NCI-H446 treated with DMSO at 0.1 percent for 48 hours (cell line): Measurements from ENCODE around the gene RYR2.

Experiments
- DNase-seq: peaks from one replicate; lab custom pipeline; 2025; lab: John Stamatoyannopoulos, UW

Gene RYR2

DNA sequence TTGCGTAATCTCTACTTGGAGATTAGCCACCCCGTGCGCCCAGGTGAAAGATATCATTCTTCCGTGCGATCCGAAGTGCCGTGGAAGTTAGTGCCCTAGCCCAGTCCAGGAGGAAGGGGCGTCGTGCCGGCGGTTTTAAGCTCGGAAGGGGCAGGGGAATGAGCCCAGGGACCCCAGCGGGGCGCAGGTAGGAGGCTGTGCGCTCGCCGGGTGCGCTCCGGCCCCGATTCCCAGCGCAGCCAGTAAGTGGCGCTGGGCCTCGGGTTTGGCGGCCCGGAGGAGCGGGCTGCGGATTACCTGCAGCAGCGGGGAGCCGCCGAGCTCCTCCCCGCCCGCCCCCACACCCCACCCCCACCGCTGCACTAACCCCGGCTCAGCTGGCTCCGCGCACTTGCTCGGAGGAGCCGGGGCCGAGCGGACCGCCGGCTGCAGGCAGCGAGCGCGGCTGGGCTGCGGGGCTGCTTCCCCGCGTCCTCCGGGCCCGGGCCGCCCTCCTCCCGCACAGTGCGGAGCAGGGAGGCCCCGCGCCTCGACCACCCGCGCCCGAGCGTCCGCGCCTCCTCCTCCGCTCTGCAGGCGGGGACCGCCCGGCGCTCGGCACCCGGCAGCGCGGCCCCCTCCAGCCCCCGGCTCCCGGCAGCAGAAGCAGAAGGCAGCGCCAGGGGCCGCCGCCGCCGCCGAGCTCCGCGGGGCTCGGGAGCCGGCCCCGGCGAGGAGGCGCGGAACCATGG, at the start of gene RYR2:
Gene RYR2 (plus strand): TSS at position 390 of the 731 bp plus-strand sequence. CDS start 338 bp downstream, at position 728.
- DNase-seq: no peak

DNA sequence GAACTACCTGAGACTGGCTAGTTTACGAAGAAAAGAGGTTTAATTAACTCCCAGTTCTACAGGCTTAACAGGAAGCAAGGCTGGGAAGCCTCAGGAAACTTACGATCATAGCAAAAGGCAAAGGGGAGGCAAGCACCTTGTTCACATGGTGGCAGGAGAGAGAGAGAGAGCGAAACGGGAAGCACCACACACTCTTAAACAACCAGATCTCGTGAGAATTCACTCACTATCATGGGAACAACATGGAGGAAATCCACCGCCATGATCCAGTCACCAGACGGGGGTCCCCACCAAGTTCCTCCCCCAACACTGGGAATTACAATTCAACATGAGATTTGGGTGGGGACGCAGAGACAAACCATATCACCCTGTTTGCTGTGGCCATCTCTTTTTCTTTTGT, 49.5 kb upstream of the RYR2 start:
- DNase-seq: no peak

DNA sequence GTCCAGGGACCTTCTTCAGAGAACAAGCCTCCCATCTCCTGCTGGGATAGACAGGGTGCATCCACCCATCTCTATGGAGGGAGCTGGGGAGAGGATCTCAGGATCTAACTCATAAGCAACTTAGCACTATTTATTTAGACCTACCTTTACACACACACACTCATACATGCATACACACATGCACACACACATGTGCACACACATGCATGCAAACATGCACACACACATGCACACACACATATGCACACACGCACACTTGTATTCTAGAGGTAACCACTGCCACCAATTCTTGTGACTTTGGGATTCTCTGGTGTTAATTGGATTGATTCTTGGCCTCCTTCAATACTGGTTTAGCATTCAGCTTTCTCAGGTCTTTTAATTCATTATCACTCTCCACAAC, 47.5 kb upstream of the RYR2 start:
- no peak for DNase-seq

DNA sequence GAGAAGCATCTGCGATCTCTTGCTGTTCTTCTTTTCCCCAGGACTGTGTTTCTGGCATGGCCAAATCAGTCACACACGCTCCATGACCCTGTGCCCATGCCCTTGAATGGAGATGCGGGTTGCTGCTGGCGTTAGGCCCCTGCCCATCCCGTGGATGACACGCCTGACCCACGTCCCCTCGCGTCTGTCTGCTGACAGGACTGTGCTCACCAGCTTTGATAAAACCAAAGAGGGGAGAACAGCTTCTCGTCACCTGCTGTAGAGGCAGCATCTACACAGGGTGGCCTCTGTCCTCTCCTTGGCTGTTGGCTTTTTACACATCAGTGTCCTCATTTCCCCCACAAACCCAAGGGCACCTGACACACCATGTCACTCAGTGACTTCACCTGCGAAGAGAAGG, 44.6 kb upstream of the RYR2 start:
- DNase-seq: no peak

DNA sequence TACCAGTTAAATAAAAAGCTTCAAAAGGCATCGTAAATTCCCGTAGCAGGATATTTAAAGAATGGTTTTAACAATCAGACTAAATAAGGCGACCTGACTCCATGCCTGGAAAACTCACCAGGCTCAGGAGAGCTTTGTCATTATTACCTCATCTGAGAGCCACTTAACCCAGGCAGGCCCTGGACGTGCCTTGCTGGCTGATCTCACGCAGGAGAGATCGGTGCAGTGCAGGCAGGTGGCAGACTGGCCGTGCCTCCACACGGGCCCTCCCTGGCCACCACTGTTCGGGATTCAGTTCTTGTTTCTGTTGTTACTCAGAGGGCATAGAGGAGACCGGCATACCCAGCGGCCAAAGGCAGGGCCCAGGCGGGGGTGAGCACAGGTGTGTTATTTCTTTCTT, 44.1 kb upstream of the RYR2 start:
- no peak for DNase-seq

DNA sequence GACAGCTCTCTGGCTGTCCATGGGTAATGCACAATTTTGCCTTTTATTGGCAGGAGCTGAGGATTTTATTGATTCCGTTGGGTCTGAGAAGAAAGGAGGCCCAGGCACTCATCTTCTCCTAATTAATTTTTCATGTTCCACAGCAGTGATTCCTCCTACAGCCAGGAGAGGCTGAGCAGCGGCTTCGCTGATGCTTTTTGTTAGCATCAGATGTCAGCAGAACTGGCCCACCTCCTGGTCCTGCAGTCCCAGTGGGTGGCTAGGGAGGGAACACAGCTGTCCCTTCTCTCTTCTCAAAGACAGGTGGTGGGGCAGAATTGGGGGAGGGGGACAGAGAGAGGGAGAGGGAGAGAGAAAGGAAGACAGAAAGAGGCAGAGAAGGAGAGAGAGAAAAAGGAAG, 43.4 kb upstream of the RYR2 start:
- DNase-seq: no peak

DNA sequence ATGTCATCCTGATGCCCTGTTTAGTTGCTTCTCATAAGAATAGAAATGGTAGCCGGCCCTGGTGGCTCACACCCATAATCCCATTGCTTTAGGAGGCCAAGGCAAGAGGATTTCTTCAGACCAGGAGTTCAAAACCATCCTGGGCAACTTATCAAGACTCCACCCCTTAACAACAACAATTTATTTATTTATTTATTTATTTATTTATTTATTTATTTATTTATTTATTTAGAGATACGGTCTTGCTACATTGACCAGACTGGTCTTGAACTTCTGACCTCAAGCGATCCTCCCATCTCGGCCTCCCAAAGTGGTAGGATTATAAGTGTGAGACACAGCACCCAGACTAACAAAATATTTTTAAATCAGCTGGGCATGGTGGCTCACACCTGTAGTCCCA, 41.8 kb upstream of the RYR2 start:
- no peak for DNase-seq

GRCh38 chr1:237003516-237003915, 38.5 kb upstream of the RYR2 start:
- DNase-seq: no peak

DNA sequence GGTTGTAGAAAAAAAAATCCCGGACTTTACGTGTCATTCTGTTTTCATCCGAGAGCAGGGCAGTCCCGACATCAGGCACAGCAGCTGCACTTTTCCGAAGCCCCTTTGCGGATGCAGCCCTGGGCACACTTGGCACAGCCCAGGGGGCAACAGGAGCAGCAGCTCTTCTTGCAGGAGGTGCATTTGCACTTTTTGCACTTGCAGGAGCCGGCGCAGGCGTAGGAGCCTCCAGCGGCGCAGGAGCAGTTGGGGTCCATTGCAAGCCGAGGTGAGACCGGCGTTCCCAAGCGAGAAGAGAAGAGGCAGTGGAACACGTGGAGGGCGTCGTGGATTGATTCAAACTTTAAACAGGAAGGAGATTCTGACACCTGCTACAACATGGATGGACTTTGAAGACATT, 37.9 kb upstream of the RYR2 start, which contains the start of gene MT1HL1:
Gene MT1HL1 (minus strand): TSS at position 326 of the 400 bp plus-strand sequence. CDS start 69 bp downstream, at position 257.
- no peak for DNase-seq

GRCh38 chr1:237005674-237006073, 36.3 kb upstream of the RYR2 start:
- no peak for DNase-seq

DNA sequence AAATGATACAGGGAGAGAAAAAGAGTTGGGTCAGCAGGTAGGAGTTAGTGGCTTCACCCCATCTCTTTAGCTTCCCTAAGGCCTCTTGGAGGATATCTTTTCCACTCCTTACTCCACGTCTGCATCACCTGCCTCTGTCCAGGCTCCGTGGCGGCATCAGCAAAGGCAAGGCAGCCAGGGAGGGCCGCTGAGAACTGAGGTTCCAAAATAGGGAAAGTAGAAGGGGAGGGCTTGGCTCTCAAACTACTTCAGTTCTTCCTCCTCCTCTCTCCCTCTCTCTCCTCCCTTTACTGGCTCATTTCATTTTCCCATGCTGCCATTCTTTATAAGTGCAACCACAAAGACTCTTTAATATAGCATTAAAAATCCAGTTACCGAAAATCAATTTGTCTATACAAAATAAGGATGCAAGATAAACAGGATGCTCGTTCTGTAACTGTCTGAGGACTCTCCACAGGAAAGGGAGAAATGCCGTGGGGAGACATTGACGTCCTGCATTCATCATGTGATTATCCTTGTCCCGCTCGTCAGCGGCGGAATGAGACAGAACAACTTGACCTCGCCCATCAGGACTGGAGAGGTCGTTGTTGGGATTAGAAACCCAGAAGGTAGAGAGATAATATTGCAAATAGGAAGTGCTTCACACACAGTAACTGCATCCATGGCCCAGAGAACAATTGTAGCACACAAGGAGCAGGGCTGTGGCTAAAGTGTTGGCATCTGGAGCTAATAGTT, 34.7 kb upstream of the RYR2 start:
- DNase-seq: no peak

GRCh38 chr1:237009611-237010010, 32.4 kb upstream of the RYR2 start:
- no peak for DNase-seq

DNA sequence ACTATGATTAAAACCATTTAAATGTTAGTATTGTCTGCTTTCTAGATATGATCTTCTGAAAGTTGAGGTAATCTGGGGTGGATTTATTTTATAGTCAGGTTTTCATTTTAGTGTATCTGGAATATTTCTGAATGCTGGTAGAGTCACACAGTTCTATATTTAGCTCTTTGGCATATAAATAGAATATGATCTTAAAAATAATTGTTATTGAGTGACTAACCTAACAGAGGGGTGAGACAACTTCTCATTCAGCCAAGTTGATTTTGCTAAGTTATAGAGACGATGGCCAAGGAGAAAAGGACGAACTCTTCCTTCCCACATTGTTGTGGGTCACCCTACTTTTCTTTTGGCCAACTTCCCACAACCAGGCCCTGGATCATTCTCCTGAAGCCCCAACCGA, 30.6 kb upstream of the RYR2 start:
- DNase-seq: no peak

- no peak for DNase-seq
Measured at GRCh38 chr1:237012361-237012760, 29.6 kb upstream of the RYR2 start.

DNA sequence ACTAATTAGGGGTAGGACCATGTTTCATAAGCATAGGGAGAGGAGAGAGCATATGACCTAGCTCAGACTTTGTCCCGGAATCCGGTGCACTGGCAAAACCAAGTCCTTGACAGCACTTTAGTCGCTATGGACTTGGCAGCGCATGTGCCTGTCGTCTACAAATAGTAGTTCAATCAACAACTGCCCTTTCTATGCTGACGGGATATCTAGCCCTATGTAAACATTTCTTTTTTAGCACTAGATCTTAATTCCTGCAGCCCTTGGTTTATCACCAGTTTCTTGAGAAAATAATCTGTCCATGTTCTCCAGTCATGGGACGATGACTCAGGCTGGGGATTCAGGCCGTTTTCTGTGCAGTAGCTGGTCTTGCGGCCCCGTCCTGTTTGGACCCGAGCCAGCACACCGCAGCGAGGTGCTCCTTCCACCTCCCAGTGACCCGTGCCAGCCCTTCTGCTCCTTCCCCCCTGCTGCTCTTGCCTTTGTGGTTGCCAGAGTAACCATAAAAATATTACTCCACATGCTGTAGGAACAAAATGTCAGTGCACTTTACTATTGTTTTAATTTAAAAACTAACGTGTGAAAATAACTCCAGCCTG, 29.1 kb upstream of the RYR2 start:
- no peak for DNase-seq

- no peak for DNase-seq
Measured at GRCh38 chr1:237013608-237014007, 28.4 kb upstream of the RYR2 start.

DNA sequence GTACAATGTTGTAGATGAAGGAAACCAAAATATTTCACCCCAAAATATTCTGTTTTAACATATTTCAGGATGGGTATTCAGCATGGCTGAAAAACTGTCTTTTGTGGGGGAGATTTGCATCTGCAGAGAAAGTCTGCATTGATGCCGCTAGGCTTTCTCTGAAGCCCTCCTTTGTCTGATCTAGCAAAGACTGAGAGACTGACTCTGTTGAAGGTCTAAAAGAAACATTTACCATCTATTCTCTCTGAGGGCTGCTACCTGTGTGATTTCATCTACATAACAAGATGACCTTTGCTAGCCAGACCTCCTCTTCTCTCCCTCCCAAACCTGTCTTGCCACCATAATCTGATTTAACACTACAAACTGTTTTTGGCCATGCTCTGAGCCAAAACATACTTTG, 25.4 kb upstream of the RYR2 start:
- DNase-seq: no peak

DNA sequence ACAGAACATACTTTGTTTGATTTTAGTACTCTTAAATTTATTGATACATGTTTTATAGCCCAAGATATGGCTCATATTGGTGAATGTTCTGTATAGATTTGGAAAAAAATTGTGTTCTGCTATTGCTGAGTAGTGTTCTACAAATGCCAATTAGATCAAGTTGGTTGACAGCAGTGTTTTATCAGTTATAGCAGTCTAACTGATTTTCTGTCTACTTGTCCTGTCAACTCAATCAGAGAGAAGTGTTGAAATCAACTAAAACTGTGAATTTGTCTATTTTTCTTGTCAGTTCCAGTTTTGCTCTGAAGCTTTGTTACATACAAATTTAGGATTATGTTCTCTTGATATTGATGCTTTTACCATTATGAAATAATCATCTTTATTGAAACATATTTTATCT, 23.1 kb upstream of the RYR2 start:
- DNase-seq: no peak

- DNase-seq: no peak
Measured at GRCh38 chr1:237025358-237026074, 16.5 kb upstream of the RYR2 start.

GRCh38 chr1:237029240-237029639, 12.7 kb upstream of the RYR2 start:
- no peak for DNase-seq

DNA sequence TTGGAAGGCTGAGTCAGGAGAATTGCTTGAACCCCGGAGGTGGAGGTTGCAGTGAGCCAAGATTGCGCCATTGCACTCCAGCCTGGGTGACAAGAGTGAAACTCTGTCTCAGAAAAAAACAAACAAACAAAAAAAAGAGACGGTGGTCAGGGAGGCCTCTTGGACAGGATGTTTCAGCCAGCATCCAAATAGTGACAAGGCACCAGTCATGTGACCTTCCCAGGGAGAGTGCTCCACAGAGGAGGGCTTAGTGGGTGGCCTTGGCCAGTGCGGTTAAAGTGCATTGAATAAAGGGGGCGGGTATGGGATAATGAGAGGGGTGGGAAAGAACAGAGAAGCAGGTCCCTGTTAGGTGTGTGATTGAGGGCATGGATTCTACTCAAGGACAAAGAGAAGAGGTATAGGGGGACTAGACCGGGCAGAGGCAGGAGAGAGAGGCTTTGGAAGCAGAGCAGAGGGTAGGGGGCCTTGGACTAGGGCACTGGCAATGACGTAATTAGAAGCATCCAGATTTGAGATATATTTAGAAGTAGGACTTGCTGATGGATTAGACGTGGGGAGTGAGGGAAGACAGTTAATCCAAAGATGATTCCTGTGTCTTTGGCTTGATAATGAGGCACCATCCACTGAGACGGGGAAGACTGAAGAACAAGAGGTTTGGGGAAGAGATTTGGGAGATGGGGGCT, 12.0 kb upstream of the RYR2 start:
- no peak for DNase-seq

GRCh38 chr1:237031480-237031879, 10.5 kb upstream of the RYR2 start:
- DNase-seq: no peak
